Type B pancreatic cell (in vitro differentiated cells): ENCODE data around the gene MTCH2. TPM values are rescaled to one million over a fixed set of nuclear protein-coding genes. Genes with fewer than 3 reads are reported as not detected.
"Not testable (repeated sequence)": the region's sequence is repeated elsewhere in the genome, so short reads cannot be mapped to it uniquely, and the experiment has no call there.

Source experiments
- DNase-seq: peaks from one replicate; pipeline ENCODE4 v3.0.0; 2021; ENCODE audit warnings: mixed read lengths; ENCODE audit not compliant: unreplicated experiment; ENCODE audit errors: extremely low spot score
- H3K27ac Mint-ChIP-seq: 2 replicates; pipeline ENCODE4 v1.8.0; 2021; ENCODE audit warnings: mild to moderate bottlenecking, mixed read lengths
- H3K27me3 Mint-ChIP-seq: 2 replicates; pipeline ENCODE4 v1.8.0; 2021; ENCODE audit warnings: mixed read lengths
- H3K36me3 Mint-ChIP-seq: 2 replicates; pipeline ENCODE4 v1.8.0; 2021; ENCODE audit warnings: mixed read lengths
- H3K4me1 Mint-ChIP-seq: one replicate; pipeline ENCODE4 v1.8.0; 2021; ENCODE audit warnings: mixed read lengths; ENCODE audit not compliant: unreplicated experiment
- H3K4me3 Mint-ChIP-seq: 2 replicates; pipeline ENCODE4 v1.8.0; 2021; ENCODE audit warnings: mild to moderate bottlenecking, mixed read lengths
- H3K9me3 Mint-ChIP-seq: 2 replicates; pipeline ENCODE4 v1.8.0; 2021; ENCODE audit warnings: mixed read lengths
- CTCF ChIP-seq: fragments of 200-600 bp; sonication (generic); conservative IDR thresholded peaks from 2 replicates; pipeline ENCODE4 v1.5.0; 2021; ENCODE audit warnings: antibody characterized with exemption, mild to moderate bottlenecking
- total RNA-seq: library from RNA; stranded (reverse); gene quantifications from 2 replicates; pipeline ENCODE4 v1.2.1, GENCODE V29; 2021; ENCODE audit warnings: low replicate concordance

Gene MTCH2
- total RNA-seq, 1 donor from 2014 or later, result 96.1 TPM

- H3K27ac Mint-ChIP-seq, result no peak overlapping the region
- no peak for DNase-seq
- no peaks in the 10 kb centered on the region for H3K27me3 Mint-ChIP-seq
- no peak for TF ChIP-seq CTCF
- no peaks in the 10 kb centered on the region for H3K36me3 Mint-ChIP-seq
- H3K9me3 Mint-ChIP-seq, result peaks cover 16% of the 10 kb centered on the region
- H3K4me3 Mint-ChIP-seq, result no peak overlapping the region
- H3K4me1 Mint-ChIP-seq, result no peaks in the 10 kb centered on the region
Observed at GRCh38 chr11:47649276-47649675, 6.9 kb upstream of the MTCH2 start.

GRCh38 chr11:47646019-47646418 is 3.7 kb upstream of the MTCH2 start:
- Mint-ChIP-seq H3K4me3 (no peak overlapping the region), H3K9me3 (no peaks in the 10 kb centered on the region), H3K27ac (peak overlapping the region; percentile 15), H3K27me3 (no peaks in the 10 kb centered on the region), H3K4me1 (peaks cover 16% of the 10 kb centered on the region), H3K36me3 (no peaks in the 10 kb centered on the region)
- TF ChIP-seq CTCF, result no peak
- no peak for DNase-seq

- TF ChIP-seq CTCF, result no peak
- peak overlapping the region; percentile 15 for H3K27ac Mint-ChIP-seq
- no peak overlapping the region for H3K4me3 Mint-ChIP-seq
- H3K36me3 Mint-ChIP-seq, result no peaks in the 10 kb centered on the region
- H3K4me1 Mint-ChIP-seq, result peaks cover 21% of the 10 kb centered on the region
- H3K27me3 Mint-ChIP-seq, result no peaks in the 10 kb centered on the region
- no peaks in the 10 kb centered on the region for H3K9me3 Mint-ChIP-seq
- DNase-seq, result no peak
Observed at GRCh38 chr11:47645500-47645899, 3.1 kb upstream of the MTCH2 start.

- H3K9me3 Mint-ChIP-seq, result no peaks in the 10 kb centered on the region
- H3K27me3 Mint-ChIP-seq, result no peaks in the 10 kb centered on the region
- peak overlapping the region; percentile 97 for H3K27ac Mint-ChIP-seq
- H3K4me1 Mint-ChIP-seq, result peaks cover 24% of the 10 kb centered on the region
- peak overlapping the region; percentile 98 for H3K4me3 Mint-ChIP-seq
- DNase-seq, result no peak
- peaks cover 7% of the 10 kb centered on the region for H3K36me3 Mint-ChIP-seq
- no peak for TF ChIP-seq CTCF
Observed at GRCh38 chr11:47641600-47642098, 710 bp downstream of the MTCH2 start.

GRCh38 chr11:47640506-47640905 is 1.9 kb downstream of the MTCH2 start:
- not testable (repeated sequence) for H3K27me3 Mint-ChIP-seq, H3K27ac Mint-ChIP-seq, DNase-seq, H3K36me3 Mint-ChIP-seq, H3K9me3 Mint-ChIP-seq
- Mint-ChIP-seq H3K4me1 (peaks cover 24% of the 10 kb centered on the region), H3K4me3 (peak overlapping the region; percentile 98)

- not testable (repeated sequence) for H3K9me3 Mint-ChIP-seq, H3K27ac Mint-ChIP-seq, H3K27me3 Mint-ChIP-seq, DNase-seq, H3K4me3 Mint-ChIP-seq
- Mint-ChIP-seq H3K4me1 (peaks cover 11% of the 10 kb centered on the region), H3K36me3 (peaks cover 24% of the 10 kb centered on the region)
Observed at GRCh38 chr11:47636331-47636730, 6.0 kb downstream of the MTCH2 start.

- H3K27me3 Mint-ChIP-seq, result no peaks in the 10 kb centered on the region
- H3K4me3 Mint-ChIP-seq, result no peak overlapping the region
- no peak overlapping the region for H3K27ac Mint-ChIP-seq
- H3K36me3 Mint-ChIP-seq, result peaks cover 29% of the 10 kb centered on the region
- DNase-seq, result no peak
- H3K4me1 Mint-ChIP-seq, result no peaks in the 10 kb centered on the region
- TF ChIP-seq CTCF, result no peak
- H3K9me3 Mint-ChIP-seq, result no peaks in the 10 kb centered on the region
Observed at GRCh38 chr11:47631473-47631872, 10.9 kb downstream of the MTCH2 start.
